AG04450 (cell line): ENCODE measurements around the gene THOP1. TPM values are rescaled to one million over a fixed set of nuclear protein-coding genes. Genes with fewer than 3 reads are reported as not detected.
"Not testable (repeated sequence)": the region's sequence is repeated elsewhere in the genome, so short reads cannot be mapped to it uniquely, and the experiment has no call there.

Experiments
- CTCF ChIA-PET: fragments of 300-600, 350-600 bp; formaldehyde crosslinking; extraction: SDS; loops from one replicate; lab custom pipeline; 2022; ENCODE audit warnings: antibody characterized with exemption, inconsistent platforms; lab: Charles Lee
- POLR2A ChIA-PET: fragments of 350-600 bp; formaldehyde crosslinking; extraction: SDS; loops from one replicate; lab custom pipeline; 2021; ENCODE audit warnings: antibody characterized with exemption, inconsistent platforms; lab: Yijun Ruan, JAX
- DNase-seq: peaks from one replicate; pipeline ENCODE4 v3.0.0-alpha.2; 2011; ENCODE audit warnings: low read depth, low spot score
- H3K27ac ChIP-seq: one replicate; pipeline ENCODE4 v1.5.1; 2012; ENCODE audit warnings: low read depth, low read length, control low read depth
- H3K27me3 ChIP-seq: one replicate; pipeline ENCODE4 v1.6.0; 2012; ENCODE audit warnings: low read length; ENCODE audit not compliant: control insufficient read depth, insufficient read depth
- H3K4me3 ChIP-seq: 2 replicates; pipeline ENCODE4 v1.5.1; 2011; ENCODE audit warnings: mild to moderate bottlenecking, low read depth, low read length, control low read depth
- H3K9me3 ChIP-seq: 2 replicates; pipeline ENCODE4 v1.5.1; 2012; ENCODE audit warnings: low read length; ENCODE audit not compliant: control insufficient read depth, insufficient read depth
- polyA plus RNA-seq: library from polyadenylated mRNA; depleted of rRNA; stranded (reverse); fragments of >200 nt; gene quantifications from 2 replicates; pipeline ENCODE4 v1.2.3, GENCODE V29; 2011
- TF ChIP-seq, protein P1 (sequence below): IDR thresholded peaks from 2 replicates; pipeline ENCODE4 v1.5.1; 2011; ENCODE audit warnings: low read depth, low read length, control low read depth, inconsistent platforms

Gene THOP1
- polyA plus RNA-seq, 1 experiment: 35.4 TPM

DNA sequence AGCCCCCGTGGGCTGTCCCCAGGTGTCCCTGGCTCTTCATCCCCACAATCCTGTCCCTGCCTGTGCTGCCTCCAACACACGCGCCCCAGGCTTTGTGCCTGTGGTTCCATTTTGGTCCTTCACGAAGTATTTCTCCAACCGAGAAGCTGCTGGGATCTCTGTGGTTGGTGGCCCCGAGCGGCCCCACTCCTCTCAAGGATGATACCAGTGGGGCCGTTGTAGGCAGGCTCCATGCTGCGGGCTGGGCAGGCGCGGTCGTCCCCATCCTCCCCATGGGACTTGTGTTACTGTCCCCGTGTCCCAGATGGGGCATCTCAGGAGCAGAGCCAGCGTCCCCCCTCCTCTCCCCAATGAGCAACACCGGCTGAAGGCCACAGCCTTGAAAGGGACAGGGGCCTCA lies 30.6 kb downstream of the THOP1 start:
- TF ChIP-seq, protein P1, sequence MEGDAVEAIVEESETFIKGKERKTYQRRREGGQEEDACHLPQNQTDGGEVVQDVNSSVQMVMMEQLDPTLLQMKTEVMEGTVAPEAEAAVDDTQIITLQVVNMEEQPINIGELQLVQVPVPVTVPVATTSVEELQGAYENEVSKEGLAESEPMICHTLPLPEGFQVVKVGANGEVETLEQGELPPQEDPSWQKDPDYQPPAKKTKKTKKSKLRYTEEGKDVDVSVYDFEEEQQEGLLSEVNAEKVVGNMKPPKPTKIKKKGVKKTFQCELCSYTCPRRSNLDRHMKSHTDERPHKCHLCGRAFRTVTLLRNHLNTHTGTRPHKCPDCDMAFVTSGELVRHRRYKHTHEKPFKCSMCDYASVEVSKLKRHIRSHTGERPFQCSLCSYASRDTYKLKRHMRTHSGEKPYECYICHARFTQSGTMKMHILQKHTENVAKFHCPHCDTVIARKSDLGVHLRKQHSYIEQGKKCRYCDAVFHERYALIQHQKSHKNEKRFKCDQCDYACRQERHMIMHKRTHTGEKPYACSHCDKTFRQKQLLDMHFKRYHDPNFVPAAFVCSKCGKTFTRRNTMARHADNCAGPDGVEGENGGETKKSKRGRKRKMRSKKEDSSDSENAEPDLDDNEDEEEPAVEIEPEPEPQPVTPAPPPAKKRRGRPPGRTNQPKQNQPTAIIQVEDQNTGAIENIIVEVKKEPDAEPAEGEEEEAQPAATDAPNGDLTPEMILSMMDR: no peak
- DNase-seq: no peak
- ChIA-PET CTCF (interaction anchor here (0.8 kb wide), 1 partner anchor 135 kb away, joined by 5 read pairs; no protein-coding TSS in a partner anchor), POLR2A (no interaction called here)
- Histone ChIP-seq H3K9me3 (peaks cover 10% of the 10 kb centered on the region; the same call in 1 of the 2 replicates), H3K4me3 (no peak overlapping the region), H3K27me3 (no peaks in the 10 kb centered on the region), H3K27ac (no peak overlapping the region)

DNA sequence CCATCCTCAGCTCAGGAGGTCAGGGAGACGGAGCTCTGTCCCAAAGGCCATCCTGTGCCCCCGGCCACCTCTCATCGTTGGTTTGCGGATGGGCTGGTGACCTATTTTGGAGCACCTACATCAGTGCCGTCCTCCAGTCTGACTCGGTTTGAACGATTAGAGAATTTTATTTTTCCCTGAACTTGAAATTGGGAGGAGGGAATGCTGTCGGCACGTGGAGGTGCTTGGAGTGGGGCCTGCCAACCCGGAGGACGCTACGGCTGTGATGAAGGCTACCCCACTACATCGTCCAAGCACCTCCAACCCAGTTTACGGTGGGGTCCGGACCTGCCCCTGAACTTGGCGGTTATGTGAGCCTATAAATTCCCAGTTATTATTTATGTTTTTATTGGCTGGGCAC lies 31.3 kb downstream of the THOP1 start:
- TF ChIP-seq, protein P1: no peak
- Histone ChIP-seq H3K9me3 (peaks cover 10% of the 10 kb centered on the region; the same call in 1 of the 2 replicates), H3K27me3 (no peaks in the 10 kb centered on the region), H3K27ac (no peak overlapping the region), H3K4me3 (no peak overlapping the region)
- POLR2A ChIA-PET: no interaction called here
- CTCF ChIA-PET: interaction anchor here (0.8 kb wide), 1 partner anchor 134 kb away, joined by 5 read pairs; no protein-coding TSS in a partner anchor
- no peak for DNase-seq

DNA sequence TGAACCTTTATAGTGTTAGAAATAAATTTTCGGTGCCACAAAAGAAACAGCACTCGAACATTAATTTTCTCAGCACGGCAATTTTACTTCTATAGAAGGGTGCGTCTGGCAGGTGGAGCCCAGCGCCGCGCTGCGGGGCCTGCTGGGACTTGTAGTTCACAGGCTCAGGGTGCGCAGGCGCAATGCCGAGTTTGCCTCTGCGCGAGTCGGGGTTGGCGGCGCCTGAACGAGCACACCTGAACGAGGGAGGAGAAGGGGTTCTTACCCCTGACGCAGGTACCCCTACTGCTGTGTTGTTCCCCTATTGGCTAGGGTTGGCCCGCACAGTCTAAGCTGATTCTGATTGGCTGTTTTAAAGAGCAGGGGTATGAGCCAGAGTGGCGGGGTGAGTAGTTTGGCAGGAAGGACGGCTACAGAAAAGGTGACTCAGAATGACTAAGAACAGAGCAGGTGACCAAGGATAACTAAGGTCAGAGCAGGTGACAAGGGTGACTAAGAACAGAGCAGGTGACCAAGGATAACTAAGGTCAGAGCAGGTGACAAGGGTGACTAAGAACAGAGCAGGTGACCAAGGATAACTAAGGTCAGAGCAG lies 32.0 kb downstream of the THOP1 start:
- H3K27me3 ChIP-seq, H3K9me3 ChIP-seq, H3K4me3 ChIP-seq, H3K27ac ChIP-seq, POLR2A ChIA-PET, DNase-seq, CTCF ChIA-PET: not testable (repeated sequence)

DNA sequence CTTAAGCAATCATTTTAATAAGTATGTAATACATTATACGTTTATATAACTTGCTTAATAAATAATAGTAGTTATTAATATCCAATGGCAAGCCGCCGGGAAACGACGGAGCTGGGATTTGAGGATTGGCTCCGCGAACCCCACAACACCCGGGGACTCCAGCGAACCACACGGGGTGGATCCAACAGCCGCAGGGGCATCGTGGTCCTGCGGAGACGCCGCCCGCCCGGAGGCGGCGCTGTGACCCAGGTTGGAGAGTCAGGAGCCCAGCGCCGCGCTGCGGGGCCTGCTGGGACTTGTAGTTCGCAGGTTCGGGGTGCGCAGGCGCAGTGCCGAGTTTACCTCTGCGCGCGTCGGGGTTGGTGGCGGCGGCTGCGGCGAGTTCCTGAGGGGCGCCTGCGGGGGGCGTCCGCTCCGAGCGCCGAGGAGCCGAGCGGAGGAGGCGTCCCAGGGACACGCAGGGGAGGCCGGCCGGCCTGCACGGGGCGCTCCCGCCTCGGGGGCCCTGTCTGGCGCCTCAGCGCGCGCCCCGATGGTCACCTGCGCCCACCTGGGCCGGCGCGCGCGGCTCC lies 34.3 kb downstream of the THOP1 start, which contains the start of gene ZNF554:
Gene ZNF554 (plus strand): TSS at position 329 of the 572 bp plus-strand sequence. CDS start 204 bp downstream, at position 533.
- ChIA-PET CTCF (interaction anchor here (0.6 to 1.8 kb wide), 4 partner anchors 9 to 68 kb away, joined by 3 to 6 read pairs (median 4); no protein-coding TSS in a partner anchor), POLR2A (interaction anchor here (0.6 kb wide), 1 partner anchor 409 kb away, joined by 11 read pairs; no protein-coding TSS in a partner anchor)
- TF ChIP-seq, protein P1: peak; percentile 95
- peak; percentile 89 for DNase-seq
- Histone ChIP-seq H3K4me3 (peak within 1 kb of the TSS; percentile 78), H3K9me3 (peaks cover 17% of the 10 kb centered on the region; the same call in 1 of the 2 replicates), H3K27me3 (no peaks in the 10 kb centered on the region), H3K27ac (no peak within 1 kb of the TSS)

DNA sequence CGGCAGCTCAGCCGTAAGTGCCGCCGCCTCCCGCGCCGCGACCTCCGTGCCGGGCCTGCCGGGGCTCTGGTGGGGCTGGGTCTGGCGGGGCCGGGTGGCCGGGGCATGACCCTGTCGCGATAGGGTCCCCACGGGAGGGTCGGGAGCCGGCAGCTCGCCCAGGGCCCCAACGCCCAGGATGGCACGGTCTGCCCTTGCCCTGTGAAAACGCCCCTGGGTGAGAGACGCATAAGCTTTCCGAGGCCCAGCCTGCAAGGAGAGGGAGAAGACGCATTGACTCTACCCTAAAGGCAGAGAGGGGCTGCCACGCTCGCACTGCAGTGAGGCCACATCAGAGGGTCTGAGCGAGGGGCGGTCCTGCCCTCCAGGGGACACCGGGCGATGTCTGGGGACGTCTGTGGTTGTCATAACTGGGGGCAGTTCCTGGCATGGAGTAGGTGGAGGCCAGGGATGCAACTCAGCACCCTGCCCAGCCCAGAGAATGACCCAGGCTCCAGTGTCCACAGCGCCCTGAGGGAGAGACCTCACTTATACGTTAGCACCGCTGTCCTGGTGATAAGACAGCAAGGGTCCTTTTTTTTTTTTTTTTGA lies 34.9 kb downstream of the THOP1 start:
- Histone ChIP-seq H3K27me3 (no peaks in the 10 kb centered on the region), H3K27ac (no peak overlapping the region), H3K9me3 (peaks cover 18% of the 10 kb centered on the region), H3K4me3 (peak overlapping the region; percentile 78)
- CTCF ChIA-PET: interaction anchor here (1.8 kb wide), 1 partner anchor 68 kb away, joined by 5 read pairs; no protein-coding TSS in a partner anchor
- POLR2A ChIA-PET: interaction anchor here (0.6 kb wide), 1 partner anchor 409 kb away, joined by 11 read pairs; no protein-coding TSS in a partner anchor
- TF ChIP-seq, protein P1: no peak
- no peak for DNase-seq
